Peyer's patch (tissue), 4 donors: ENCODE results near the gene SIAH1. TPM values are rescaled to one million over a fixed set of nuclear protein-coding genes. Genes with fewer than 3 reads are reported as not detected.

ENCODE experiments used
- DNase-seq, 3 donors: peaks; one replicate each; pipeline ENCODE4 v3.0.0-alpha.2; 2017 to 2019
- H3K27ac ChIP-seq, 4 donors: fragments of 200-600 bp; sonication (generic); one replicate each; pipeline ENCODE4 v1.5.1; 2016 to 2019
- H3K27me3 ChIP-seq, 2 donors: fragments of 200-600 bp; sonication (generic); one replicate each; pipeline ENCODE4 v1.5.1; 2019
- H3K36me3 ChIP-seq, 3 donors: fragments of 200-600 bp; sonication (generic); one replicate each; pipeline ENCODE4 v1.5.1; 2016 to 2019
- H3K4me1 ChIP-seq, 4 donors: fragments of 200-600 bp; sonication (generic); one replicate each; pipeline ENCODE4 v1.5.1; 2016 to 2019
- H3K4me3 ChIP-seq, 4 donors: fragments of 200-600 bp; sonication (generic); 1 replicate in 3 of 4; 2 replicates in 1 of 4; pipeline ENCODE4 v1.5.1; 2016 to 2019; ENCODE audit warnings: mild to moderate bottlenecking in 1 of 4
- H3K9me3 ChIP-seq, 4 donors: fragments of 200-600 bp; sonication (generic); one replicate each; pipeline ENCODE4 v1.5.1; 2016 to 2019; ENCODE audit warnings: mild to moderate bottlenecking in 1 of 4
- POLR2A ChIP-seq, 2 donors: fragments of 450-650 bp; IDR thresholded peaks; one replicate each; pipeline ENCODE4 v1.5.1; 2017; ENCODE audit warnings: antibody characterized with exemption in 2 of 2, mild to moderate bottlenecking in 2 of 2, moderate library complexity in 2 of 2
- total RNA-seq, 4 donors: library from RNA; depleted of rRNA; stranded (reverse); fragments of >200 nt; gene quantifications; one replicate each; pipeline ENCODE4 v1.1.0, GENCODE V29; 2016
- TF ChIP-seq, protein P1 (sequence below), 6 experiments: fragments of 450-650 bp in 4 of 6; fragments of 200-600 bp in 2 of 6; sonication (generic) in 1 of 6; IDR thresholded peaks; one replicate each; pipeline ENCODE4 v1.5.1; 2017 to 2019; ENCODE audit warnings: antibody characterized with exemption in 6 of 6, mild to moderate bottlenecking in 3 of 6, moderate library complexity in 1 of 6

Gene SIAH1
- total RNA-seq, 4 donors from 2014 or later = 27.7 to 35.3 (median 31.4) TPM

DNA sequence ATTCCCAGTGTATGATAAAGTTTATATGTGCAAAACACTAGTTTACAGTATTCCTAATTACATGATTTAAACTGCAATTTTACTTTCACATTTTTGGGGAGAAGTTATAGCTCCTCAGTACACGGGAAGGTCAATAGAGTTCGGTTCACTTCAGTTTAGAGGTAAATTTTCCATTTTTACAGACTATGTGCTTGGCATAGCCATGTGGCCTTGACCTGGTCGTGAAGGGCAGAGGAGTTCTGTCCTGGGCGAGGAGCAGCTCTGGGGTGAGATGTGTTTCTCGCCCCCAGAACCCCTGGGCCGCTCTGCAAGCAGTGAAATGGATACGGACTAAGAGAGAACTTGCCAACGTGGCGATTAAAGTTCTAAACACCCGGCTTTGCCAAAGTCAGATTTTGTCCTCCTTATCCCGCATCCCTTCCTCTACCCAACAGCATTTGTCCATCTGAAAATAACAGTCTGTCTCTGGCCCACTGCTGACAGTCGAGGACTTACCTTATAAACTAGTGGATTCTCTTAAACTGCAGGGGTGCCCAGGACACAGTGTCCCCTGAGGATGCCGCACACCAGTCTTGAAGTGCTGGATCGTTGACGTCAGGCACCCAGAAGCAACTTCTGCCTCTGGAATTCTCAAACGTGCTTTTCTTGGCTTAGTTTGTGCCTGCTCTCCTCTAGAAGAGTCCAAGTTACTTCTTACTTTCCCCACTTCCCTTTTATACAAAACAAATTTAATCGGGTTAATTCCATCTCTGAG is 1.5 kb upstream of the SIAH1 start:
- Histone ChIP-seq H3K9me3 (no peaks in the 10 kb centered on the region), H3K27ac (peak overlapping the region in 1 of 4 donors; percentile 1), H3K27me3 (no peaks in the 10 kb centered on the region), H3K4me3 (no peak overlapping the region), H3K36me3 (no peaks in the 10 kb centered on the region), H3K4me1 (peaks cover 0 to 20% (median 7%) of the 10 kb centered on the region in 4 donors)
- TF ChIP-seq, protein P1, sequence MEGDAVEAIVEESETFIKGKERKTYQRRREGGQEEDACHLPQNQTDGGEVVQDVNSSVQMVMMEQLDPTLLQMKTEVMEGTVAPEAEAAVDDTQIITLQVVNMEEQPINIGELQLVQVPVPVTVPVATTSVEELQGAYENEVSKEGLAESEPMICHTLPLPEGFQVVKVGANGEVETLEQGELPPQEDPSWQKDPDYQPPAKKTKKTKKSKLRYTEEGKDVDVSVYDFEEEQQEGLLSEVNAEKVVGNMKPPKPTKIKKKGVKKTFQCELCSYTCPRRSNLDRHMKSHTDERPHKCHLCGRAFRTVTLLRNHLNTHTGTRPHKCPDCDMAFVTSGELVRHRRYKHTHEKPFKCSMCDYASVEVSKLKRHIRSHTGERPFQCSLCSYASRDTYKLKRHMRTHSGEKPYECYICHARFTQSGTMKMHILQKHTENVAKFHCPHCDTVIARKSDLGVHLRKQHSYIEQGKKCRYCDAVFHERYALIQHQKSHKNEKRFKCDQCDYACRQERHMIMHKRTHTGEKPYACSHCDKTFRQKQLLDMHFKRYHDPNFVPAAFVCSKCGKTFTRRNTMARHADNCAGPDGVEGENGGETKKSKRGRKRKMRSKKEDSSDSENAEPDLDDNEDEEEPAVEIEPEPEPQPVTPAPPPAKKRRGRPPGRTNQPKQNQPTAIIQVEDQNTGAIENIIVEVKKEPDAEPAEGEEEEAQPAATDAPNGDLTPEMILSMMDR (IDR thresholded peaks at IDR 0.05) = no peak
- TF ChIP-seq POLR2A (IDR thresholded peaks at IDR 0.05) = no peak
- DNase-seq = no peak

GRCh38 chr16:48384520-48385252 is 527 bp downstream of the SIAH1 start:
- no peaks in the 10 kb centered on the region for H3K9me3 ChIP-seq
- H3K27ac ChIP-seq = peak overlapping the region; percentile 97 to 100 (median 98)
- no peak for TF ChIP-seq POLR2A (IDR thresholded peaks at IDR 0.05)
- TF ChIP-seq, protein P1 (IDR thresholded peaks at IDR 0.05) = no peak
- H3K4me1 ChIP-seq = peaks cover 0 to 30% (median 7%) of the 10 kb centered on the region in 4 donors
- H3K4me3 ChIP-seq = peak overlapping the region; percentile 64 to 98 (median 96)
- H3K36me3 ChIP-seq = no peaks in the 10 kb centered on the region
- no peaks in the 10 kb centered on the region for H3K27me3 ChIP-seq
- DNase-seq = peak; percentile 37 to 74 (median 72)

GRCh38 chr16:48383877-48384519 is 1.2 kb downstream of the SIAH1 start:
- Histone ChIP-seq H3K9me3 (no peaks in the 10 kb centered on the region), H3K4me3 (peak overlapping the region; percentile 64 to 98 (median 96)), H3K36me3 (no peaks in the 10 kb centered on the region), H3K4me1 (peaks cover 0 to 37% (median 7%) of the 10 kb centered on the region in 4 donors), H3K27me3 (no peaks in the 10 kb centered on the region), H3K27ac (peak overlapping the region; percentile 97 to 100 (median 98))
- DNase-seq = no peak
- TF ChIP-seq POLR2A (IDR thresholded peaks at IDR 0.05) = no peak
- TF ChIP-seq, protein P1 (IDR thresholded peaks at IDR 0.05) = no peak

- Histone ChIP-seq H3K27me3 (no peaks in the 10 kb centered on the region), H3K4me3 (peak overlapping the region in 3 of 4 donors; percentile 64 to 97 (median 96)), H3K9me3 (no peaks in the 10 kb centered on the region), H3K27ac (peak overlapping the region; percentile 97 to 100 (median 98)), H3K36me3 (no peaks in the 10 kb centered on the region), H3K4me1 (peaks cover 0 to 44% (median 7%) of the 10 kb centered on the region in 4 donors)
- TF ChIP-seq, protein P1 (IDR thresholded peaks at IDR 0.05) = no peak
- TF ChIP-seq POLR2A (IDR thresholded peaks at IDR 0.05) = no peak
- no peak for DNase-seq
Measured at GRCh38 chr16:48383009-48383876, 2.0 kb downstream of the SIAH1 start.

- no peak for TF ChIP-seq POLR2A (IDR thresholded peaks at IDR 0.05)
- TF ChIP-seq, protein P1 (IDR thresholded peaks at IDR 0.05) = no peak
- Histone ChIP-seq H3K27ac (no peak overlapping the region), H3K4me1 (peaks cover 0 to 48% (median 7%) of the 10 kb centered on the region in 4 donors), H3K9me3 (no peaks in the 10 kb centered on the region), H3K36me3 (no peaks in the 10 kb centered on the region), H3K27me3 (no peaks in the 10 kb centered on the region), H3K4me3 (no peak overlapping the region)
- peak in 1 of 3 donors; percentile 13 for DNase-seq
Measured at GRCh38 chr16:48382131-48382530, 3.1 kb downstream of the SIAH1 start.
